H1 (cell line): ENCODE data around the gene CFDP1. TPM values are rescaled to one million over a fixed set of nuclear protein-coding genes. Genes with fewer than 3 reads are reported as not detected.

Experiments
- CBX8 ChIP-seq: fragments of 300-800, 300-1000 bp; sonication (generic); IDR thresholded peaks from 2 replicates; pipeline ENCODE4 v1.7.1; 2016; ENCODE audit warnings: low read depth, low read length, borderline replicate concordance
- CEBPB ChIP-seq: IDR thresholded peaks from 2 replicates; pipeline ENCODE4 v1.6.1; 2012; ENCODE audit warnings: low read depth, low read length
- CHD1 ChIP-seq: IDR thresholded peaks from 2 replicates; pipeline ENCODE4 v1.6.1; 2012; ENCODE audit warnings: low read depth, low read length, improper control_type of control experiment
- CREB1 ChIP-seq: IDR thresholded peaks from 2 replicates; pipeline ENCODE4 v1.6.1; 2012; ENCODE audit warnings: inconsistent platforms
- E2F6 ChIP-seq: IDR thresholded peaks from 2 replicates; pipeline ENCODE4 v1.6.1; 2012; ENCODE audit warnings: inconsistent platforms
- EGR1 ChIP-seq: IDR thresholded peaks from 2 replicates; pipeline ENCODE4 v1.6.1; 2011; ENCODE audit warnings: low read depth, low read length, borderline replicate concordance
- EP300 ChIP-seq, 2 experiments: IDR thresholded peaks; 1 replicate in 1 of 2; 2 replicates in 1 of 2; pipeline ENCODE4 v1.6.1; 2011 to 2012; ENCODE audit warnings: low read depth in 2 of 2, low read length in 2 of 2, mild to moderate bottlenecking in 2 of 2, borderline replicate concordance in 1 of 2, inconsistent platforms in 1 of 2, moderate library complexity in 1 of 2
- FOSL1 ChIP-seq: IDR thresholded peaks from 2 replicates; pipeline ENCODE4 v1.6.1; 2011; ENCODE audit warnings: mild to moderate bottlenecking, low read depth, low read length, moderate library complexity; ENCODE audit not compliant: insufficient read depth
- GABPA ChIP-seq: IDR thresholded peaks from 2 replicates; pipeline ENCODE4 v1.6.1; 2011; ENCODE audit warnings: mild to moderate bottlenecking, low read length, moderate library complexity, borderline replicate concordance; ENCODE audit not compliant: insufficient read depth
- GTF2F1 ChIP-seq: IDR thresholded peaks from 2 replicates; pipeline ENCODE4 v1.6.1; 2012; ENCODE audit warnings: low read depth, low read length, improper control_type of control experiment, borderline replicate concordance
- HDAC6 ChIP-seq: IDR thresholded peaks from one replicate; pipeline ENCODE4 v1.7.1; 2012; ENCODE audit warnings: low read depth, mild to moderate bottlenecking, inconsistent platforms, low read length, moderate library complexity
- JUND ChIP-seq: IDR thresholded peaks from 2 replicates; pipeline ENCODE4 v1.6.1; 2011; ENCODE audit warnings: mild to moderate bottlenecking, improper control_type of control experiment, low read length
- RAD21 ChIP-seq, 2 experiments: IDR thresholded peaks in 1 of 2; conservative IDR thresholded peaks in 1 of 2; 2 replicates each; pipeline ENCODE4 v1.6.1; 2011; ENCODE audit warnings: low read depth in 2 of 2, low read length in 2 of 2, improper control_type of control experiment in 1 of 2, inconsistent platforms in 1 of 2, mild to moderate bottlenecking in 1 of 2, moderate library complexity in 1 of 2
- RBBP5 ChIP-seq: IDR thresholded peaks from 2 replicates; pipeline ENCODE4 v1.7.1; 2012; ENCODE audit warnings: low read depth, mild to moderate bottlenecking, inconsistent platforms, low read length, moderate library complexity, borderline replicate concordance
- RFX5 ChIP-seq: IDR thresholded peaks from 2 replicates; pipeline ENCODE4 v1.6.1; 2011; ENCODE audit warnings: low read depth, low read length, improper control_type of control experiment, borderline replicate concordance
- SIRT6 ChIP-seq: IDR thresholded peaks from one replicate; pipeline ENCODE4 v1.7.1; 2012; ENCODE audit warnings: low read length, inconsistent platforms
- SIX5 ChIP-seq: IDR thresholded peaks from 2 replicates; pipeline ENCODE4 v1.6.1; 2011; ENCODE audit warnings: mild to moderate bottlenecking, low read depth, low read length
- SRF ChIP-seq: IDR thresholded peaks from 2 replicates; pipeline ENCODE4 v1.6.1; 2011; ENCODE audit warnings: mild to moderate bottlenecking, low read depth, low read length, moderate library complexity
- TAF7 ChIP-seq: optimal IDR thresholded peaks from 2 replicates; pipeline ENCODE3; 2011; ENCODE audit warnings: low read depth, mild to moderate bottlenecking, inconsistent platforms, low read length, moderate library complexity, borderline replicate concordance
- TCF12 ChIP-seq: IDR thresholded peaks from 2 replicates; pipeline ENCODE4 v1.6.1; 2011; ENCODE audit warnings: low read depth, mild to moderate bottlenecking, low read length
- USF2 ChIP-seq: IDR thresholded peaks from 2 replicates; pipeline ENCODE4 v1.6.1; 2011; ENCODE audit warnings: low read length, improper control_type of control experiment
- polyA plus RNA-seq, 7 experiments: library from polyadenylated mRNA; depleted of rRNA in 3 of 7; stranded (reverse) in 5 of 7; unstranded in 2 of 7; fragments of >200 nt in 5 of 7; fragments of 200-250 nt in 2 of 7; gene quantifications; 1 replicate in 5 of 7; 2 replicates in 1 of 7; 4 replicates in 1 of 7; pipeline versions ENCODE4 v1.2.1 to v1.2.3, GENCODE V29; 2011 to 2013; ENCODE audit warnings: missing spikeins in 2 of 7, mixed read lengths in 2 of 7
- total RNA-seq: library from RNA; stranded (reverse); fragmentation: NEBNext Ultra II Directional; extraction: Animal tissue kit (Norgen Biotek cat#: 25700); gene quantifications from 2 replicates; pipeline ENCODE4 v1.2.1, GENCODE V29; 2021

CFDP1 gene
- total and polyA plus RNA-seq, 2 of the 8 experiments (the other 6 are each of a cell fraction or from before 2014, with no cell fraction given), result 25.5 to 77.3 TPM

GRCh38 chr16:75251280-75252048 lies 181.8 kb downstream of the CFDP1 start, which contains the start of gene BCAR1 (continued):
- TF ChIP-seq TAF7 (peak; percentile 37), GTF2F1 (no peak), SRF (no peak), EGR1 (no peak), GABPA (no peak), EP300 (IDR thresholded peaks at IDR 0.05; ENCODE audit: borderline replicate concordance in 1 of 2, low read depth in 2 of 2, low read length in 2 of 2) (no peak), TCF12 (no peak), USF2 (no peak), CBX8 (no peak), E2F6 (peak; percentile 61), CHD1 (no peak), SIRT6 (no peak), CREB1 (no peak), FOSL1 (no peak), CEBPB (no peak), HDAC6 (no peak), JUND (no peak), RAD21 (IDR thresholded peaks at IDR 0.05 in 1 of 2, conservative IDR thresholded peaks at IDR 0.05 in 1 of 2; ENCODE audit: low read depth in 2 of 2, low read length in 2 of 2) (no peak), RBBP5 (no peak), SIX5 (no peak), RFX5 (no peak)
- TF ChIP-seq, all 59 proteins: peak for 9
